HCT116 (cell line): ENCODE measurements around the gene KANK3. TPM values are rescaled to one million over a fixed set of nuclear protein-coding genes. Genes with fewer than 3 reads are reported as not detected.

Experiments
- ATAC-seq: fragments of 200-7000 bp; cut with Tn5 transposase; 2 replicates; pipeline ENCODE4 v1.9.1; 2020; ENCODE audit warnings: mild to moderate bottlenecking, moderate library complexity
- BruUV-seq: library from RNA; stranded (reverse); fragments of 400-500 nt; replicated peaks from 2 replicates; lab custom pipeline; 2021; lab: Mats Ljungman, UMichigan
- CTCF ChIA-PET: fragments of 300-600 bp; sonication (Branson Sonifier 250); formaldehyde crosslinking; loops from one replicate; lab custom pipeline; 2021; ENCODE audit warnings: antibody characterized with exemption; lab: Charles Lee
- POLR2A ChIA-PET: fragments of 300-600, 350-600 bp; sonication (Branson Sonifier 250); formaldehyde crosslinking; loops from one replicate; lab custom pipeline; 2021; ENCODE audit warnings: antibody characterized with exemption; lab: Charles Lee
- RAD21 ChIA-PET, 2 experiments: fragments of 300-600 bp; sonication (Branson Sonifier 250); formaldehyde crosslinking; loops; one replicate each; lab custom pipeline; 2023; ENCODE audit warnings: low total read pairs in 2 of 2; ENCODE audit not compliant: uncharacterized antibody in 2 of 2, unreplicated experiment in 2 of 2, low non-redundant PET in 1 of 2; lab: Charles Lee
- DNase-seq: peaks from one replicate; pipeline ENCODE4 v3.0.0-alpha.2; 2010; ENCODE audit warnings: low read depth, low spot score
- H2AFZ ChIP-seq: fragments of 200-600 bp; shearing (Covaris generic), sonication (generic); 2 replicates; pipeline ENCODE4 v1.6.1; 2017; ENCODE audit warnings: low read depth, mixed run types, mixed read lengths, antibody characterized with exemption, low read length; ENCODE audit not compliant: poor library complexity, severe bottlenecking
- H3K27ac ChIP-seq: 2 replicates; pipeline ENCODE4 v1.5.1; 2012; ENCODE audit warnings: low read depth, low read length
- H3K27me3 ChIP-seq: fragments of 200-600 bp; sonication (generic); 2 replicates; pipeline ENCODE4 v1.6.1; 2016; ENCODE audit warnings: mixed run types, low read length, mixed read lengths; ENCODE audit not compliant: insufficient read depth
- H3K36me3 ChIP-seq, 2 experiments: fragments of 200-500 bp in 1 of 2; fragments of 200-600 bp in 1 of 2; sonication (Bioruptor generic) in 1 of 2; sonication (generic) in 1 of 2; 2 replicates each; pipeline versions ENCODE4 v1.5.1 to v1.6.1; 2014 to 2016; ENCODE audit warnings: low read length in 2 of 2, inconsistent platforms in 1 of 2, mixed read lengths in 1 of 2, mixed run types in 1 of 2; ENCODE audit not compliant: insufficient read depth in 2 of 2, control insufficient read depth in 1 of 2
- H3K4me1 ChIP-seq, 2 experiments: fragments of 200-600 bp in 1 of 2; sonication (generic) in 1 of 2; 2 replicates each; pipeline versions ENCODE4 v1.5.1 to v1.6.1; 2012 to 2017; ENCODE audit warnings: low read length in 2 of 2, inconsistent platforms in 1 of 2, mild to moderate bottlenecking in 1 of 2, mixed read lengths in 1 of 2, mixed run types in 1 of 2, moderate library complexity in 1 of 2; ENCODE audit not compliant: insufficient read depth in 2 of 2, control insufficient read depth in 1 of 2
- H3K4me2 ChIP-seq: fragments of 200-600 bp; sonication (generic); 2 replicates; pipeline ENCODE4 v1.6.1; 2017; ENCODE audit warnings: mixed run types, low read length, mixed read lengths
- H3K4me3 ChIP-seq, 2 experiments: fragments of 200-600 bp in 1 of 2; sonication (generic) in 1 of 2; replicated peaks in 1 of 2; 2 replicates each; pipeline ENCODE4 v1.5.1; 2011 to 2016; ENCODE audit warnings: low read length in 2 of 2, control low read depth in 1 of 2, low read depth in 1 of 2, mild to moderate bottlenecking in 1 of 2, mixed read lengths in 1 of 2, mixed run types in 1 of 2
- H3K79me2 ChIP-seq: fragments of 200-600 bp; sonication (generic); 2 replicates; pipeline ENCODE4 v1.6.1; 2017; ENCODE audit warnings: mild to moderate bottlenecking, mixed run types, low read length, moderate library complexity, mixed read lengths; ENCODE audit not compliant: insufficient read depth
- H3K9ac ChIP-seq: fragments of 200-600 bp; sonication (generic); 2 replicates; pipeline ENCODE4 v1.6.1; 2016; ENCODE audit warnings: low read length, mixed read lengths
- H3K9me2 ChIP-seq: fragments of 200-600 bp; sonication (generic), shearing (Covaris generic); 2 replicates; pipeline ENCODE4 v1.6.1; 2017; ENCODE audit warnings: mixed run types, mild to moderate bottlenecking, moderate library complexity; ENCODE audit not compliant: insufficient read depth
- H3K9me3 ChIP-seq, 2 experiments: fragments of 200-500 bp in 1 of 2; fragments of 200-600 bp in 1 of 2; sonication (Bioruptor generic) in 1 of 2; sonication (generic) in 1 of 2; 2 replicates each; pipeline ENCODE4 v1.6.1; 2014 to 2017; ENCODE audit warnings: low read length in 2 of 2, mixed read lengths in 2 of 2, inconsistent platforms in 1 of 2, low read depth in 1 of 2, mild to moderate bottlenecking in 1 of 2, mixed run types in 1 of 2, moderate library complexity in 1 of 2; ENCODE audit not compliant: control insufficient read depth in 1 of 2, insufficient read depth in 1 of 2
- H4K20me1 ChIP-seq: fragments of 200-600 bp; sonication (generic), shearing (Covaris generic); 2 replicates; pipeline ENCODE4 v1.6.1; 2017; ENCODE audit warnings: mixed run types, mild to moderate bottlenecking, moderate library complexity; ENCODE audit not compliant: insufficient read depth
- ATF3 ChIP-seq: IDR thresholded peaks from 2 replicates; pipeline ENCODE4 v1.6.1; 2012
- CEBPB ChIP-seq: IDR thresholded peaks from 2 replicates; pipeline ENCODE4 v1.6.1; 2012; ENCODE audit warnings: low read depth
- EZH2 ChIP-seq: fragments of 200-600 bp; sonication (generic); IDR thresholded peaks from 2 replicates; pipeline ENCODE4 v1.6.1; 2017; ENCODE audit warnings: antibody characterized with exemption, mixed run types
- EZH2phosphoT487 ChIP-seq: fragments of 200-600 bp; IDR thresholded peaks from 2 replicates; pipeline ENCODE4 v1.6.1; 2018; ENCODE audit warnings: antibody characterized with exemption, borderline replicate concordance
- FOSL1 ChIP-seq: IDR thresholded peaks from 2 replicates; pipeline ENCODE4 v1.6.1; 2012; ENCODE audit warnings: low read depth
- POLR2A ChIP-seq: IDR thresholded peaks from 2 replicates; pipeline ENCODE4 v1.7.0; 2011; ENCODE audit warnings: borderline replicate concordance; ENCODE audit not compliant: insufficient read depth, insufficient read length; ENCODE audit errors: extremely low read depth
- RAD21 ChIP-seq: IDR thresholded peaks from 2 replicates; pipeline ENCODE4 v1.6.1; 2012; ENCODE audit warnings: low read depth, mild to moderate bottlenecking
- REST ChIP-seq: IDR thresholded peaks from 2 replicates; pipeline ENCODE4 v1.6.1; 2012; ENCODE audit warnings: low read depth
- SIN3A ChIP-seq: IDR thresholded peaks from 2 replicates; pipeline ENCODE4 v1.6.1; 2012; ENCODE audit warnings: low read depth
- SP1 ChIP-seq: IDR thresholded peaks from 2 replicates; pipeline ENCODE4 v1.6.1; 2012; ENCODE audit warnings: low read depth
- intact Hi-C: fragments of 100-400 bp; cut with micrococcal nuclease; formaldehyde crosslinking; loops from 2 replicates; pipeline ENCODE4 v1.10.0; 2022
- total RNA-seq: library from RNA; stranded (reverse); gene quantifications from one replicate; pipeline ENCODE4 v1.2.1, GENCODE V29; 2021; ENCODE audit not compliant: unreplicated experiment

The KANK3 gene
- total RNA-seq, 1 experiment from 2014 or later: 21.7 TPM

- H3K9me2 ChIP-seq: no peaks in the 10 kb centered on the region
- H4K20me1 ChIP-seq: no peaks in the 10 kb centered on the region
- no peaks in the 10 kb centered on the region for H3K27me3 ChIP-seq
- no peak overlapping the region for H3K27ac ChIP-seq
- ChIA-PET POLR2A (no interaction called here), RAD21 (no interaction called here), CTCF (no interaction called here)
- peaks cover 24 to 51% of the 10 kb centered on the region in 2 experiments for H3K4me1 ChIP-seq
- BruUV-seq: no TSS peak
- no peak overlapping the region for H3K4me2 ChIP-seq
- TF ChIP-seq RAD21 (no peak), CEBPB (no peak), FOSL1 (no peak), ATF3 (no peak), POLR2A (no peak), EZH2 (no peak), REST (no peak), SP1 (no peak), SIN3A (no peak), EZH2phosphoT487 (no peak)
- ATAC-seq: no peak
- intact Hi-C loops: no loop called here
- H3K79me2 ChIP-seq: peaks cover 31% of the 10 kb centered on the region
- no peak overlapping the region for H3K9ac ChIP-seq
- no peak overlapping the region for H3K4me3 ChIP-seq
- H3K36me3 ChIP-seq: peaks cover 3 to 5% of the 10 kb centered on the region in 2 experiments; a peak in 1 of 4 replicates
- no peak overlapping the region for H2AFZ ChIP-seq
- no peaks in the 10 kb centered on the region for H3K9me3 ChIP-seq
- no peak for DNase-seq
These were observed 40.3 kb downstream of the KANK3 start for GRCh38 chr19:8302734-8303133.
